AG20443 (cell line): Measurements from ENCODE around the gene TGIF2.
A peak's percentile ranks its signal among the peaks of the same experiment; 100 is the strongest.
"Not testable (repeated sequence)": the region's sequence is repeated elsewhere in the genome, so short reads cannot be mapped to it uniquely, and the experiment has no call there.

Source experiments
- DNase-seq: peaks from one replicate; pipeline ENCODE4 v3.0.0; 2012; ENCODE audit warnings: low spot score, mixed read lengths

Gene TGIF2

DNA sequence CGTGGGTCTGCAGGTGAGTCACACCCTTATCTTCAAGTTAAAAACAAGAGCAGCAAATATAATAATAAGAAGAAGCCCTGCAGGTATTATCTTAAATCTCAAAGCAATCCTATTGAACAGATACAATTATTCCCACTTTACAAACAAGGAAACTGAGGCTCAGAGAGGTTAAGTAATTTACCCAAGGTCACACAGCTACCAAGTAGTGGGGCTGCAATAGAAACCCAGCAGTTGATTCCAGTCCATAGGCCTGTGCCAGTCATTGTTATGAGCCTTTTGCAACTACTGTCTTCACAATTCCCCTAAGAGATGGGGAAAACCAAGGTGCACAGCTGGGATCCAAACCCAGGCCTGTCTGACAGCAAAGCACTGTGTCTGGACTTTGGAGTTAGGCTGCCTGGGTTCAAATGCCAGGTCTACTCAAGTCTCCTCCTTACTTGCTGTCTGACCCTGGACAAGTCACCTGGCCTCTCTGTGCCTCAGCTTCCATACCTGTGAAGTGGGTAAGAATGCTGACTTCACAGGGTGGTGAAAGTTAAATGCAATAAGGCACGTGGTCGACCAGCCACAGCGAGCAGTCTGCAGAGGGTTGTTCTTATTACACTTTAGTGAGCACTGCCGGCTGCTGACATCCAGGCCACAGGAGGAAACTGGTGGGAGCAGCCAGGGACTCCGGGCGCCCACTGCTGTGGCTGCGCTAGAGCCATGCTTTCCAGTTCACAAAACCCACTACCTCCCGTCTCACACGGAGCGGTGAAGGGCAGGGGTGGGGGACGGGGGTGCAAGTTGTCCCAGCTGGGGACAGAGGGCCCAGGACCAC is 26.0 kb upstream of the TGIF2 start:
- no peak for DNase-seq

DNA sequence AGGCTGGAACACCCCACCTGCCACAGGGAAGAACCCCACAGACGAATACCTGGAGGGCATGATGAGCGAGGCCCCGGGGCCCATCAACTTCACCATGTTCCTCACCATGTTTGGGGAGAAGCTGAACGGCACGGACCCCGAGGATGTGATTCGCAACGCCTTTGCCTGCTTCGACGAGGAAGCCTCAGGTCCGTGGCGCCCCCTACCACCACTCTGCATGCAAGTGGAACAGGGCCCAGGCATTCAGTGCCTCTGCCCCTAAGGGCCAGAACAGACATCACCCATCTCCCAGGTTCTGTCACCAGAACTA is 25.4 kb upstream of the TGIF2 start:
- no peak for DNase-seq

GRCh38 chr20:36548704-36549627 is 24.4 kb upstream of the TGIF2 start:
- DNase-seq = no peak

DNA sequence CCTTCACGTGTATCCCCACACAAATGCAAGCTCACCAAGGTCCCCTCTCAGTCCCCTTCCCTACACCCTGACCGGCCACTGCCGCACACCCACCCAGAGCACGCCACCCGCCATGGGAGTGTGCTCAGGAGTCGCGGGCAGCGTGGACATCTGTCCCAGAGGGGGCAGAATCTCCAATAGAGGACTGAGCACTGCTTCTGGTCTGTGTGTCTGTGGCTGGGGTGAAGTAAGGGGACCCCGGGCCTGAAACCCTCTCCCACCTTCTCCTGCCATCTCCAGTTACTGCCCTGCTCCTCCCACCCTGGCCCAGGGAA is 23.8 kb upstream of the TGIF2 start:
- no peak for DNase-seq

- DNase-seq = no peak
Observed at GRCh38 chr20:36549942-36550789, 23.2 kb upstream of the TGIF2 start.

- DNase-seq = peak; percentile 37
Observed at GRCh38 chr20:36550790-36551299, 22.6 kb upstream of the TGIF2 start.

GRCh38 chr20:36555248-36555647 is 18.1 kb upstream of the TGIF2 start:
- DNase-seq = no peak

- no peak for DNase-seq
Observed at GRCh38 chr20:36562724-36563123, 10.7 kb upstream of the TGIF2 start.

GRCh38 chr20:36563374-36563773 is 10.0 kb upstream of the TGIF2 start:
- no peak for DNase-seq

- DNase-seq = not testable (repeated sequence)
Observed at GRCh38 chr20:36564078-36564725, 9.2 kb upstream of the TGIF2 start.

- DNase-seq = not testable (repeated sequence)
Observed at GRCh38 chr20:36564726-36565121, 8.7 kb upstream of the TGIF2 start.

- no peak for DNase-seq
Observed at GRCh38 chr20:36565520-36565919, 7.9 kb upstream of the TGIF2 start.

DNA sequence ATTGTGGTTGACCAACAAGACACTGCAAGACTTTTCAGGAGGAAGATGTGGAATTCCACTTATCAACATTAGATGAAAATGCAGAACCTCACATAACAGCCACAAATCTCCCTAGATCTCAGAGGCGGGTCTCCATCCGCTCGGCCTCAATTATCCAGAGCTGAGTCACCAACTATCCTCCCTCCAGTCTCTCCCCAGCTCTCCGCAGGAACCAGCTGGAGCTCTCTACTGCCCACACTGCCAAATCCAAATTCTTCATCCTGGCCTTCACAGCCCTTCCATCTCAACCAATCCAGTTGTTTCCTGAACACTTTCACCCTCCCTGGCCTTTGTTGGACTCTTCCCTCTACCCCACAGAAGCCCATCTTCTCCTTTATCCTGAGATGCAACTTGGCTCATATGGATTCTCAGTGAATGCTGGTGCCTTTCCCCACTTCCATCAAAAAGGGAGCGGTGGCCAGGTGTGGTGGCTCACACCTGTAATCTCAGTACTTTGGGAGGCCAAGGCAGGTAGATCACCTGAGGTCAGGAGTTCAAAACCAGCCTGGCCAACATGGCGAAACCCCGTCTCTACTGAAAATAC is 3.5 kb upstream of the TGIF2 start:
- DNase-seq = peak; percentile 90

DNA sequence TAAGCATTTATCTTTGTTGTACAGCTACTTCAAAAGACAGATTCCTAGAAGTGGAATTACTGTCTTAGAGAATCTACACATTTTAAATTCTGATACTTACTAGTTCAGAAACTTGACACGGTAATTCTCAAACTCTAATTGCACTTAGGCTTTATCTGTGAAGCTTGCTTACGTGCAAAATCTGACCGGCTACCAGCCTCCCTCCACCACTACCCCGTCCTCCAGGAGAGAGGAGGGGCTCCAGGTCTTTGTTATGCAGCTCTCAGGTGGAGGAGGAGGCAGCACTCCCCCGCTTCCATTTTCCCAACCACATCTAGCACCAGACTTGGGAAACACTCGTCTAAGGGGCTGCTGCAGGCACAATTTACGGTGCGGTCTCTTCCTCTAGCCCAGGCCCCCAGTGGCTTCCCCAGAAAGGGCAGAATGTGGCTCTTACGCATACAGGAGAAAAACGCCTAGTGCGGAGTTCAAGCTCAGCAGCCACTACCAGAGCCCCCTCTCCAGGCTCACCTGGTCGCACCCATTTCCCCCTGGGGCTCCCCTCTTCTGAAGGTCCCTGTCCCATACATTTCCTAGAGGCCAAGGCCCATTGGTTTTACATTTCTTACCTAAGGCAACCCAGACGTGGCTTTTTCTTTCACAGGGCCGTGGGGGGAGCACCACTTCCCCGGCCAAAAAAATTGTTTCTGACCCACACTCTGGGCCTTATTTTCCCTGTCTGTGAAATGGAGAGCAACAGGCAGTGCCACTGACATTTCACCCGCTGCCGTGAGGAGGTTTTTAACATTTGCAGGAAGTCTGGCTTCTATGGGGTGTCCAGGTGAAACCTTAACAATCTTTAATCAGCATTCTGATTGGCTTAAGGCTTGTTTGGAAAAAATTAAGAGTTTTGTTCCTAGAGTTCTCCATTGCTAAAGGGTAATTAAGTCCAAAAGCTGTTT is 1.6 kb upstream of the TGIF2 start:
- no peak for DNase-seq

DNA sequence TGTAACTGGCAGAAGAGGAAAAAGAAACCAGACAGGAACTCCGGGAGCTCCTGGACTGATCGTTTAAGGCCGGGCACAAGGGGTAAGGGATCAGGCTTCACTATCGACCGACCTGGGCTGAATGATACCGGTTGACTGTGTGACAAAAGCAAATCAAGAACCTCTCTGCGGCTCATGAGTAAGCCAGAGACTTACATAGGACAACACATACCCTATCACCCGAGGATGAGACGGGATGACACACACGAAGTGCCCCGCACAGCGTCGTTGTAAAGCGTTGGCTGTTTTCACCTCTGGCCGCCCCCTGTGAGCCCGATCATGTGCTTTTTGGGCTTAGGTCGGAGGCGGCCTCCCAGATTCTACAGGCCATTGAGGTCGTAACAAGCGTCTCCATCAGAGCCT is 695 bp upstream of the TGIF2 start:
- no peak for DNase-seq

GRCh38 chr20:36573798-36574365 is 485 bp downstream of the TGIF2 start:
- peak; percentile 37 for DNase-seq

DNA sequence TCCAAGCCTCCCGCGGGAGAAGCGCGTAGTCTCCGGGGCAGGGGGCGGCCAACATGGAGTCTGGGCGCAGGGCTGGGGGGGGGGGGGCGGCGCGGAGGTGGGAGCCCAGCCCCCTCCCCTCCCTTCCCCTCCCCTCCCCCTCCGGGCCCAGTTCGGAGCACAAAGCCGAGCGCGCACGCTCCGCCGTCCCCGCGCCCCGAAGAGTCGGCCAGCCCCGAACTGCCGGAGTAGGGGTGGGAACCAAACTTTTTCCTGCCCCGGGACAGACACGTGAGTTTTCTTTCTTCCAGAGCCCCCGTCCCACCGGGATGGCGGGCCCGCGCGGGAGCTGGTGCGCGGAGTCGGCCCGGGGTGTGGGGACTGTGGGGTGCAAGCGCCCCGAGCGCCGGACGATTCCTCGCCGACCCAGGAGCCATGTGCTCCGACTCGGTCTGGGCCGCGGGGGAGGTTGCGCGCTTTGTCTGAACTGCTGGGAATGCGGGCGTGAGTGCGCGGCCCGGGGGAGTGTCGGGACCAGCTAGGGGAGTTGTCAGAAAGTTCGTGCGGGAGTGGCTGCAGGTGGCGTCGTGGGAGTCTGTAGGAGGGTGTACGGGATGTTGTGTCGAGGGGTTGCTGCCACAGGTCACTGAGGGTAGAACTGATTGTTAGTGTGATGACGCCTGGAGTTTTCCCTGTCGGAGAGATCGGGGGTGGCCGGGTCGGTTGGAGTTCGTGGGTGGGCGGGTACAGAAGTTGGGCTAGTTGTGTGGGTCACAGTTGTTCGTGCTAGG is 1.2 kb downstream of the TGIF2 start:
- peak; percentile 61 for DNase-seq

DNA sequence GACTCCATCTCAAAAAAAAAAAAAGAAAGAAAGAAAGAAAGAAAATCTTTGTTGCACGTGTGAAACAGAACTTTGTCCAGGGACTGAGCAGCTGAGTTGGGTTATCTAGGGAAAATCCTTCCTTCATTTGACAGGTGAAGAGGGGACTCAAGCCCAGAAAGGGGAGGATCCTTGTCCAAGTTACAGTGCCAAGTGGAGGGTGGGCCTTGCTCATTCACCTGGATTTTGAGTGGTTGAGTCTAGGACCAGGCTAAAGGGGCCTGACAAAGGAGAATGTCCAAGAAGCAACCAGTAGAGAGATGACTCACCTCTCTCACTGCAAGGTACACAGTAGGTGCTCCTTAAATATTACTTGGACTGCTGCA is 2.7 kb downstream of the TGIF2 start:
- no peak for DNase-seq

DNA sequence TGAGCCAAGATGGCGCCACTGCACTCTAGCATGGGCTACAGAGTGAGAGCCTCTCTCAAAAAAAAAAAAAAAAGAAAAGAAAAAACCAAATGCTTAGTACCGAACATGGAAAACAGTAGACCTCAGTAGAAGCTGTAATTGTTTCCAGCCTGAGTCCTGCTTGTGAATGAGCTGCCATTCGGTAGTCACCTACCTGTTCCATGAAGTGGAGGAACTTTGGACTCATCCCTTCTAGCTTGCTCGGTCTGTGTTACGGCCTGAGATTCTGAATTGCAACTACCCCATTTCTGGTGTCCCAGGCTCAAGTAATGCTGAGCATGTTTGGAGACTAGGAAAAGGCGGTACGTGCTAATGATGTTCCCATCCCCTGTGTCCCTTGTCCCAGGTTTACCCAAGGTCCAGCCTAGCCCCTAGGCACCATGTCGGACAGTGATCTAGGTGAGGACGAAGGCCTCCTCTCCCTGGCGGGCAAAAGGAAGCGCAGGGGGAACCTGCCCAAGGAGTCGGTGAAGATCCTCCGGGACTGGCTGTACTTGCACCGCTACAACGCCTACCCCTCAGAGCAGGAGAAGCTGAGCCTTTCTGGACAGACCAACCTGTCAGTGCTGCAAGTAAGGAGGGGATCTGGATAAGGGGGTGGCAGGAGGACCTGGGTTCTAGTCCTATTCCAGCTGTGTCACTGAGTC is 5.1 kb downstream of the TGIF2 start:
- DNase-seq = no peak
